ENCODE data around the gene ACAA1.

The ACAA1 gene

GRCh38 chr3:38140326-38141172 is 3.6 kb upstream of the ACAA1 start:
- Histone ChIP-seq H3K4me3 (ENCODE audit: low read depth, low read length) (no peak overlapping the region), H3K36me3 (no peaks in the 10 kb centered on the region), H3K27me3 (ENCODE audit: insufficient read depth, low read depth, severe bottlenecking) (peaks cover 2% of the 10 kb centered on the region), H3K9me3 (ENCODE audit: severe bottlenecking) (no peaks in the 10 kb centered on the region), H3K27ac (no peak overlapping the region)
- TF ChIP-seq, protein P1, sequence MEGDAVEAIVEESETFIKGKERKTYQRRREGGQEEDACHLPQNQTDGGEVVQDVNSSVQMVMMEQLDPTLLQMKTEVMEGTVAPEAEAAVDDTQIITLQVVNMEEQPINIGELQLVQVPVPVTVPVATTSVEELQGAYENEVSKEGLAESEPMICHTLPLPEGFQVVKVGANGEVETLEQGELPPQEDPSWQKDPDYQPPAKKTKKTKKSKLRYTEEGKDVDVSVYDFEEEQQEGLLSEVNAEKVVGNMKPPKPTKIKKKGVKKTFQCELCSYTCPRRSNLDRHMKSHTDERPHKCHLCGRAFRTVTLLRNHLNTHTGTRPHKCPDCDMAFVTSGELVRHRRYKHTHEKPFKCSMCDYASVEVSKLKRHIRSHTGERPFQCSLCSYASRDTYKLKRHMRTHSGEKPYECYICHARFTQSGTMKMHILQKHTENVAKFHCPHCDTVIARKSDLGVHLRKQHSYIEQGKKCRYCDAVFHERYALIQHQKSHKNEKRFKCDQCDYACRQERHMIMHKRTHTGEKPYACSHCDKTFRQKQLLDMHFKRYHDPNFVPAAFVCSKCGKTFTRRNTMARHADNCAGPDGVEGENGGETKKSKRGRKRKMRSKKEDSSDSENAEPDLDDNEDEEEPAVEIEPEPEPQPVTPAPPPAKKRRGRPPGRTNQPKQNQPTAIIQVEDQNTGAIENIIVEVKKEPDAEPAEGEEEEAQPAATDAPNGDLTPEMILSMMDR (IDR thresholded peaks at IDR 0.05; ENCODE audit: low read depth, low read length): peak; percentile 26; the same call in 1 of the 2 replicates
- no peak for DNase-seq

DNA sequence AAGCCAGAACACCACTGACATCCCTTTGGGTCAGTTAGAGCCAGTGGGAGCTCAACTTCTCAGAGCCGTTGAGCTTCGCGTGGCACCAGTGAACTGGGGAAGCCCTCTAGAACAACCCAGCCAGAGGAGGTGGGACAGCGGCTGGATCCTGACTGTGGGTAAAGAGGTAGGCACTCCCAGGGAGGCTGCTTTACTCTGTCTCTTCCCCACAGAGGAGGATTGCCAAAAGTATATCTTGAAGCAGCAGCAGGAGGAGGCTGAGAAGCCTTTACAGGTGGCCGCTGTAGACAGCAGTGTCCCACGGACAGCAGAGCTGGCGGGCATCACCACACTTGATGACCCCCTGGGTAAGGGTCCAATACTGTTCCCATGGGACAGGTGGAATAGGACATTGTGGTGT is 2.7 kb upstream of the ACAA1 start:
- no peak overlapping the region for H3K27ac ChIP-seq
- peaks cover 4% of the 10 kb centered on the region; the same call in 1 of the 2 replicates for H3K36me3 ChIP-seq
- no peak for DNase-seq
- no peaks in the 10 kb centered on the region for H3K9me3 ChIP-seq (ENCODE audit: severe bottlenecking)
- peaks cover 2% of the 10 kb centered on the region for H3K27me3 ChIP-seq (ENCODE audit: insufficient read depth, low read depth, severe bottlenecking)
- TF ChIP-seq, protein P1 (IDR thresholded peaks at IDR 0.05; ENCODE audit: low read depth, low read length): no peak
- no peak overlapping the region for H3K4me3 ChIP-seq (ENCODE audit: low read depth, low read length)

- Histone ChIP-seq H3K27ac (no peak overlapping the region), H3K9me3 (ENCODE audit: severe bottlenecking) (no peaks in the 10 kb centered on the region), H3K27me3 (ENCODE audit: insufficient read depth, low read depth, severe bottlenecking) (peaks cover 2% of the 10 kb centered on the region), H3K36me3 (peaks cover 5% of the 10 kb centered on the region), H3K4me3 (ENCODE audit: low read depth, low read length) (no peak overlapping the region)
- DNase-seq: no peak
- TF ChIP-seq, protein P1 (IDR thresholded peaks at IDR 0.05; ENCODE audit: low read depth, low read length): no peak
Measured at GRCh38 chr3:38139191-38139590, 2.3 kb upstream of the ACAA1 start.

- no peak for DNase-seq
Measured at GRCh38 chr3:38138349-38139190, 1.6 kb upstream of the ACAA1 start, which contains the start of gene MYD88. MYD88 (plus strand) TSS chr3:38138661; CDS start chr3:38138701, 40 bp downstream.

GRCh38 chr3:38137615-38138348 is 855 bp upstream of the ACAA1 start:
- DNase-seq: no peak
- Histone ChIP-seq H3K27ac (peak overlapping the region; percentile 52), H3K36me3 (peaks cover 12% of the 10 kb centered on the region), H3K9me3 (ENCODE audit: severe bottlenecking) (no peaks in the 10 kb centered on the region), H3K27me3 (ENCODE audit: insufficient read depth, low read depth, severe bottlenecking) (peaks cover 2% of the 10 kb centered on the region), H3K4me3 (ENCODE audit: low read depth, low read length) (peak overlapping the region; percentile 82)
- TF ChIP-seq, protein P1 (IDR thresholded peaks at IDR 0.05; ENCODE audit: low read depth, low read length): no peak

More at GRCh38 chr3:38138349-38139190, 1.6 kb upstream of the ACAA1 start, which contains the start of gene MYD88:
- H3K27ac ChIP-seq: peak within 1 kb of the TSS; percentile 52
- peaks cover 2% of the 10 kb centered on the region for H3K27me3 ChIP-seq (ENCODE audit: insufficient read depth, low read depth, severe bottlenecking)
- TF ChIP-seq, protein P1 (IDR thresholded peaks at IDR 0.05; ENCODE audit: low read depth, low read length): no peak
- no peaks in the 10 kb centered on the region for H3K9me3 ChIP-seq (ENCODE audit: severe bottlenecking)
- H3K36me3 ChIP-seq: peaks cover 11% of the 10 kb centered on the region
- H3K4me3 ChIP-seq (ENCODE audit: low read depth, low read length): peak within 1 kb of the TSS; percentile 82

Measured in WERI-Rb-1 (cell line).